Measurements from ENCODE around the gene TTN.

Gene TTN

GRCh38 chr2:178644919-178645318 lies 162.3 kb downstream of the TTN start:
- DNase-seq (ENCODE audit: low spot score) = no peak
- TF ChIP-seq CTCF (IDR thresholded peaks at IDR 0.05; ENCODE audit: borderline replicate concordance, control extremely low read depth, extremely low read depth, insufficient read depth, missing control alignments) = no peak
- in situ Hi-C loops (cut with MboI; ENCODE audit: low sequenced_read_pairs, unreplicated experiment) = no loop called here

- no peak for DNase-seq (ENCODE audit: low spot score)
- no peak for TF ChIP-seq CTCF (IDR thresholded peaks at IDR 0.05; ENCODE audit: borderline replicate concordance, control extremely low read depth, extremely low read depth, insufficient read depth, missing control alignments)
- in situ Hi-C loops (cut with MboI; ENCODE audit: low sequenced_read_pairs, unreplicated experiment) = no loop called here
Measured at GRCh38 chr2:178641498-178641897, 165.7 kb downstream of the TTN start.

- in situ Hi-C loops (cut with MboI; ENCODE audit: low sequenced_read_pairs, unreplicated experiment) = no loop called here
Measured at GRCh38 chr2:178635897-178636296, 171.3 kb downstream of the TTN start.

GRCh38 chr2:178632729-178633128 lies 174.5 kb downstream of the TTN start:
- no peak for DNase-seq (ENCODE audit: low spot score)
- TF ChIP-seq CTCF (IDR thresholded peaks at IDR 0.05; ENCODE audit: borderline replicate concordance, control extremely low read depth, extremely low read depth, insufficient read depth, missing control alignments) = no peak
- in situ Hi-C loops (cut with MboI; ENCODE audit: low sequenced_read_pairs, unreplicated experiment) = no loop called here

More at GRCh38 chr2:178635897-178636296, 171.3 kb downstream of the TTN start:
- TF ChIP-seq CTCF (IDR thresholded peaks at IDR 0.05; ENCODE audit: borderline replicate concordance, control extremely low read depth, extremely low read depth, insufficient read depth, missing control alignments) = no peak
- DNase-seq (ENCODE audit: low spot score) = no peak

- TF ChIP-seq CTCF (IDR thresholded peaks at IDR 0.05; ENCODE audit: borderline replicate concordance, control extremely low read depth, extremely low read depth, insufficient read depth, missing control alignments) = no peak
- in situ Hi-C loops (cut with MboI; ENCODE audit: low sequenced_read_pairs, unreplicated experiment) = no loop called here
- no peak for DNase-seq (ENCODE audit: low spot score)
Measured at GRCh38 chr2:178630581-178630980, 176.6 kb downstream of the TTN start.

GRCh38 chr2:178629463-178629862 lies 177.8 kb downstream of the TTN start:
- no peak for DNase-seq (ENCODE audit: low spot score)
- in situ Hi-C loops (cut with MboI; ENCODE audit: low sequenced_read_pairs, unreplicated experiment) = no loop called here
- TF ChIP-seq CTCF (IDR thresholded peaks at IDR 0.05; ENCODE audit: borderline replicate concordance, control extremely low read depth, extremely low read depth, insufficient read depth, missing control alignments) = no peak

- no peak for DNase-seq (ENCODE audit: low spot score)
- TF ChIP-seq CTCF (IDR thresholded peaks at IDR 0.05; ENCODE audit: borderline replicate concordance, control extremely low read depth, extremely low read depth, insufficient read depth, missing control alignments) = no peak
- in situ Hi-C loops (cut with MboI; ENCODE audit: low sequenced_read_pairs, unreplicated experiment) = no loop called here
Measured at GRCh38 chr2:178628605-178629004, 178.6 kb downstream of the TTN start.
